Thymus (tissue), 11 donors: ENCODE measurements around the gene CDC14B. TPM values are rescaled to one million over a fixed set of nuclear protein-coding genes. Genes with fewer than 3 reads are reported as not detected.

Experiments
- DNase-seq, 9 donors: peaks; one replicate each; pipeline ENCODE4 v3.0.0-alpha.2; 2013; ENCODE audit warnings: low spot score in 9 of 9, low read depth in 6 of 9, missing footprints in 1 of 9
- H3K27ac ChIP-seq, 2 donors: one replicate each; pipeline ENCODE4 v1.5.1; 2013; ENCODE audit warnings: control low read depth in 1 of 2, low read depth in 1 of 2, low read length in 1 of 2, mild to moderate bottlenecking in 1 of 2, moderate library complexity in 1 of 2
- H3K27me3 ChIP-seq, 2 donors: one replicate each; pipeline ENCODE4 v1.5.1; 2013; ENCODE audit warnings: low read length in 1 of 2; ENCODE audit not compliant: control insufficient read depth in 2 of 2, insufficient read depth in 1 of 2
- H3K36me3 ChIP-seq, 2 donors: one replicate each; pipeline ENCODE4 v1.5.1; 2013; ENCODE audit warnings: low read length in 1 of 2, mild to moderate bottlenecking in 1 of 2, moderate library complexity in 1 of 2; ENCODE audit not compliant: control insufficient read depth in 2 of 2, insufficient read depth in 2 of 2
- H3K4me1 ChIP-seq, 2 donors: one replicate each; pipeline ENCODE4 v1.5.1; 2013; ENCODE audit warnings: low read length in 2 of 2; ENCODE audit not compliant: control insufficient read depth in 2 of 2, insufficient read depth in 2 of 2
- H3K4me3 ChIP-seq, 2 donors: one replicate each; pipeline ENCODE4 v1.5.1; 2013; ENCODE audit warnings: low read length in 2 of 2, control low read depth in 1 of 2, mild to moderate bottlenecking in 1 of 2
- H3K9me3 ChIP-seq, 2 donors: one replicate each; pipeline ENCODE4 v1.5.1; 2013; ENCODE audit warnings: low read length in 1 of 2, mild to moderate bottlenecking in 1 of 2; ENCODE audit not compliant: control insufficient read depth in 2 of 2, insufficient read depth in 1 of 2
- WGBS: extraction: QIAGEN DNeasy Blood & Tissue Kit; methylation state at CpG from one replicate; pipeline ENCODE4 v1.1.7; 2013; 5-methylcytosine and 5-hydroxymethylcytosine counted together
- polyA plus RNA-seq: library from polyadenylated mRNA; stranded (reverse); fragments of 200-250 nt; gene quantifications from one replicate; pipeline ENCODE4 v1.2.3, GENCODE V29; 2013
- total RNA-seq: library from RNA; stranded (reverse); fragments of 120-200 nt; gene quantifications from one replicate; pipeline ENCODE4 v1.2.4, GENCODE V29; 2013
- donor health status: healthy.

The CDC14B gene
- total and polyA plus RNA-seq, 2 donors = 4.8 to 6.7 TPM

DNA sequence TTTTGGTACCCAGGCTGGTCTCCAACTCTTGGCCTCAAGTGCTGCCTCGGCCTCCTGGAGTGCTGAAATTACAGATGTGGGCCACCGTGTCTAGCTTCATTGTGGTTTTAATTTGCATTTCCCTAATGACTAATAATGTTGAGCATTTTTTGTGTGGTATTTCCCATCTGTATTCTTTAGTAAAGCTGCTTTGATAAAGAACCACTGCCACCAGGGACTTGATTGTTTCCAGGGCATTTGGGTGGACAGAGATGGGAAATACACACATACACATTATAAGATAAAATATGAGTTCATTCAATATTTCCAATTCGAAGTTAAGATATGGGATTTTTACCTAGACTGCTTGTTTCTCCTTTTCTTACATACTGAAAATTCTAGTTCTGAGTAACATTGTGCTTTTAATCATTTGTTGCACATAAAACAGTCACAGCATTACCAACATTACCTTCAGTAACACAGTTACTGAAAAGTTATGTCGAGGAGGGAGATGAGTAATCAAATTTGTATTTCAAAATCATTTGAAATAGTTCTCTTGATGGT is 140.7 kb downstream of the CDC14B start:
- no peaks in the 10 kb centered on the region for H3K9me3 ChIP-seq
- no peak for DNase-seq
- 91% methylated on average over 4 of the region's 4 CpGs for WGBS
- H3K27ac ChIP-seq = no peak overlapping the region
- H3K4me3 ChIP-seq = no peak overlapping the region
- no peaks in the 10 kb centered on the region for H3K4me1 ChIP-seq
- peaks cover 0 to 2% of the 10 kb centered on the region in 2 donors for H3K27me3 ChIP-seq
- no peaks in the 10 kb centered on the region for H3K36me3 ChIP-seq

GRCh38 chr9:96476591-96476990 is 143.1 kb downstream of the CDC14B start:
- Histone ChIP-seq H3K4me1 (no peaks in the 10 kb centered on the region), H3K27me3 (peaks cover 0 to 2% of the 10 kb centered on the region in 2 donors), H3K9me3 (no peaks in the 10 kb centered on the region), H3K36me3 (no peaks in the 10 kb centered on the region), H3K27ac (no peak overlapping the region), H3K4me3 (no peak overlapping the region)
- no peak for DNase-seq
- WGBS = 91% methylated on average over 5 of the region's 5 CpGs

GRCh38 chr9:96476013-96476412 is 143.6 kb downstream of the CDC14B start:
- H3K27ac ChIP-seq = no peak overlapping the region
- peaks cover 0 to 2% of the 10 kb centered on the region in 2 donors for H3K27me3 ChIP-seq
- H3K9me3 ChIP-seq = no peaks in the 10 kb centered on the region
- no peak overlapping the region for H3K4me3 ChIP-seq
- 93% methylated on average over 4 of the region's 4 CpGs for WGBS
- no peaks in the 10 kb centered on the region for H3K36me3 ChIP-seq
- DNase-seq = no peak
- H3K4me1 ChIP-seq = no peaks in the 10 kb centered on the region

GRCh38 chr9:96467784-96468183 is 151.9 kb downstream of the CDC14B start:
- H3K36me3 ChIP-seq = no peaks in the 10 kb centered on the region
- WGBS = 96% methylated on average over 5 of the region's 5 CpGs
- no peak overlapping the region for H3K27ac ChIP-seq
- DNase-seq = no peak
- H3K9me3 ChIP-seq = no peaks in the 10 kb centered on the region
- no peaks in the 10 kb centered on the region for H3K27me3 ChIP-seq
- no peaks in the 10 kb centered on the region for H3K4me1 ChIP-seq
- no peak overlapping the region for H3K4me3 ChIP-seq

DNA sequence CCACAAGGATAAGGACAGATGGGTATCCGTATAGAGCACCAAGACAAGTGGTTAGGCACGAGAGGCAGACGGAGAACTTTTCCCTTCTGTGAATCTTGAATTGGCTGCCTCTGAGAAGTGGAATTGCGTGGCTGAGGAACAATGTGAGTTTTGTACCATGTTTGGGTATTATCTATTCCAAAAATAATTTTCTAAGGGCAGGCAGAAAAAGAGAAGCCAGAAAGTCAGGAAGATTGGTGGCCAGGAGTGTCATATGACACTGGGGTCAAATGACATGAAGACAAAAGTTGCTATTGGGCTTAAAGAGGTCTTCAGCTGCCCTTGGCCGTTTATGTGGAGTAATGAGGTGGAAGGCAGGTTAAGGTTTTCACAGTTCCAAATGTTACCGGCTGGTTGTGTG is 155.2 kb downstream of the CDC14B start:
- Histone ChIP-seq H3K9me3 (no peaks in the 10 kb centered on the region), H3K36me3 (no peaks in the 10 kb centered on the region), H3K4me3 (no peak overlapping the region), H3K4me1 (no peaks in the 10 kb centered on the region), H3K27ac (no peak overlapping the region), H3K27me3 (no peaks in the 10 kb centered on the region)
- 93% methylated on average over 6 of the region's 6 CpGs for WGBS
- no peak for DNase-seq

DNA sequence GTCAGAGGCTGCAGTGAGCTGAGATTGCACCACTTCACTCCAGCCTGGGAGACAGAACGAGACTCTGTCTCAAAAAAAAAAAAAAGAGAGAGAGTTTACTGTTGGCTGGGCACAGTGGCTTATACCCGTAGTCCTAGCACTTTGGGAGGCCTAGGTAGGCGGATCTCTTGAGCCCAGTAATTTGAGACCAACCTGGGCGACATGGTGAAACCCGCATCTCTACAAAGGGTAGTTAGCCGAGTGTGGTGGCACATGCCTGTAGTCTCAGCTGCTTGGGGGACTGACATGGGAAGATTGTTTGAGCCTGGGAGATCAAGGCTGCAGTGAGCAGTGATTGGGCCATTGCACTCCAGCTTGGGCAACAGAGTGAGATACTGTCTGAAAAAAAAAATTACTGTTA is 157.1 kb downstream of the CDC14B start:
- WGBS = 98% methylated on average over 6 of the region's 6 CpGs
- H3K4me1 ChIP-seq = no peaks in the 10 kb centered on the region

GRCh38 chr9:96461336-96461735 is 158.3 kb downstream of the CDC14B start:
- DNase-seq = no peak
- H3K4me1 ChIP-seq = no peaks in the 10 kb centered on the region
- H3K27me3 ChIP-seq = no peaks in the 10 kb centered on the region
- no peak overlapping the region for H3K4me3 ChIP-seq
- H3K27ac ChIP-seq = no peak overlapping the region
- WGBS = 92% methylated on average over 8 of the region's 8 CpGs
- no peaks in the 10 kb centered on the region for H3K9me3 ChIP-seq
- no peaks in the 10 kb centered on the region for H3K36me3 ChIP-seq

More for the DNA sequence above, 157.1 kb downstream of the CDC14B start:
- no peak overlapping the region for H3K27ac ChIP-seq
- H3K9me3 ChIP-seq = no peaks in the 10 kb centered on the region
- no peaks in the 10 kb centered on the region for H3K27me3 ChIP-seq
- no peaks in the 10 kb centered on the region for H3K36me3 ChIP-seq
- DNase-seq = no peak
- H3K4me3 ChIP-seq = no peak overlapping the region

DNA sequence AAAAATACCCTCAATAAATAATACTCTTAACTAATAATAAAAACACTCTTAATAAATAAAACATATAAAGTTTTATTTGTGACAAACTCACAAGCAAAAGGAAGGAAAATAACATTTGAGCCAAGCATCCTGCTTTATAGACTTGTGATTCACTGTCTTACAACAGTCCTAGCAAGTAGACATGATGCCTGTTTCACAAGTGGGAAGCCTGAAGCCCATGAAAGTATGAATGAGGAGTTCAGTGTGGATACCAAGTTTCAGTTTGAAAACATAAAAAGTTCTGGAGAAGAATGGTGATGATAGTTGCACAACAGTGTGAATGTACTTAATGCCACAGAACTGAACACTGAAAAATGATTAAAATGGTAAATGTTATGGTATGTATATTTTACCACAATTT is 158.8 kb downstream of the CDC14B start:
- Histone ChIP-seq H3K4me3 (no peak overlapping the region), H3K9me3 (no peaks in the 10 kb centered on the region), H3K4me1 (no peaks in the 10 kb centered on the region), H3K27me3 (no peaks in the 10 kb centered on the region), H3K27ac (no peak overlapping the region), H3K36me3 (no peaks in the 10 kb centered on the region)
- DNase-seq = no peak

DNA sequence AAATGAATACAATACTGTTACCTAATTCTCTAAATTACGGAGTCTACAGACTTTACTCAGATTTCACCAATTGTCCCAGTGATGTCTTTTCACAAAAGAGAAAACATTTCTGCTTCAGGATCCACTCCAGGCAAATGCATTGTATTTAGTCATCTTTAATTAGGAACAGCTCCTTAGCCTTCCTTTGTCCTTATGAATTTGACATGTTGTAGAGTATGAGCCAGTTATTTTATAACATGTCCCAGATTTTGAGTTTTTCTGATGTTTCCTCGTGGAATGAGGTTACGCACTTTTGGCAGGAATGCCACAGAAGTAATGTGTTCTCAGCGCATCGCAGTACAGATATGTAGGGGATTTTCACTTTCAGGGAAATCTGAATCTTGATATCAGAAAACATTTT is 159.2 kb downstream of the CDC14B start:
- 94% methylated on average over 5 of the region's 5 CpGs for WGBS
- Histone ChIP-seq H3K4me1 (no peaks in the 10 kb centered on the region), H3K27ac (no peak overlapping the region), H3K4me3 (no peak overlapping the region), H3K9me3 (no peaks in the 10 kb centered on the region), H3K36me3 (no peaks in the 10 kb centered on the region), H3K27me3 (no peaks in the 10 kb centered on the region)
- no peak for DNase-seq
